Caco-2 (cell line): Measurements from ENCODE around the gene GDAP2. TPM values are rescaled to one million over a fixed set of nuclear protein-coding genes. Genes with fewer than 3 reads are reported as not detected.

ENCODE experiments used
- BruUV-seq: library from RNA; stranded (reverse); fragments of 400-500 nt; replicated peaks from 2 replicates; lab custom pipeline; 2021; lab: Mats Ljungman, UMichigan
- CTCF ChIA-PET: fragments of 300-600 bp; sonication (Branson Sonifier 250); formaldehyde crosslinking; loops from one replicate; lab custom pipeline; 2022; ENCODE audit warnings: antibody characterized with exemption; lab: Charles Lee
- POLR2A ChIA-PET: fragments of 300-600 bp; sonication (Branson Sonifier 250); formaldehyde crosslinking; loops from one replicate; lab custom pipeline; 2022; ENCODE audit warnings: antibody characterized with exemption; lab: Charles Lee
- DNase-seq, 2 experiments: peaks; one replicate each; pipeline versions ENCODE4 v3.0.0 to v3.0.0-alpha.2; 2020 to 2022
- H3K27me3 ChIP-seq: replicated peaks from 2 replicates; pipeline ENCODE4 v1.6.0; 2011; ENCODE audit warnings: low read length; ENCODE audit not compliant: control insufficient read depth, insufficient read depth
- H3K36me3 ChIP-seq: 2 replicates; pipeline ENCODE4 v1.5.1; 2011; ENCODE audit warnings: low read length; ENCODE audit not compliant: control insufficient read depth, insufficient read depth
- H3K4me1 ChIP-seq: fragments of 250-450 bp; sonication (Bioruptor Pico); 2 replicates; pipeline ENCODE4 v1.5.1; 2020; ENCODE audit warnings: mild to moderate bottlenecking
- H3K4me3 ChIP-seq: 2 replicates; pipeline ENCODE4 v1.5.1; 2011; ENCODE audit warnings: low read depth, mild to moderate bottlenecking, control low read depth, low read length
- H3K9me3 ChIP-seq: fragments of 250-450 bp; sonication (Bioruptor Pico); 2 replicates; pipeline ENCODE4 v1.5.1; 2020; ENCODE audit warnings: mild to moderate bottlenecking, moderate library complexity
- H3K27ac Mint-ChIP-seq: one replicate; pipeline ENCODE4 v1.8.0; 2022; ENCODE audit warnings: mixed read lengths; ENCODE audit not compliant: unreplicated experiment
- H3K27me3 Mint-ChIP-seq: one replicate; pipeline ENCODE4 v1.8.0; 2022; ENCODE audit warnings: mixed read lengths; ENCODE audit not compliant: insufficient read depth, unreplicated experiment
- H3K36me3 Mint-ChIP-seq: one replicate; pipeline ENCODE4 v1.8.0; 2022; ENCODE audit warnings: mild to moderate bottlenecking, mixed read lengths; ENCODE audit not compliant: insufficient read depth, unreplicated experiment
- H3K4me1 Mint-ChIP-seq: one replicate; pipeline ENCODE4 v1.8.0; 2022; ENCODE audit warnings: low read depth, mixed read lengths; ENCODE audit not compliant: unreplicated experiment
- H3K4me3 Mint-ChIP-seq: one replicate; pipeline ENCODE4 v1.8.0; 2022; ENCODE audit warnings: mild to moderate bottlenecking, moderate library complexity, mixed read lengths; ENCODE audit not compliant: unreplicated experiment
- H3K9me3 Mint-ChIP-seq: one replicate; pipeline ENCODE4 v1.8.0; 2022; ENCODE audit warnings: mixed read lengths; ENCODE audit not compliant: unreplicated experiment
- intact Hi-C: fragments of 100-400 bp; cut with micrococcal nuclease; formaldehyde crosslinking; loops from one replicate; pipeline ENCODE4 v1.10.0; 2022; ENCODE audit not compliant: unreplicated experiment
- total RNA-seq: library from RNA; stranded (reverse); gene quantifications from 2 replicates; pipeline ENCODE4 v1.2.3, GENCODE V29; 2022
- TF ChIP-seq, protein P1 (sequence below), 2 experiments: fragments of 200-600 bp in 1 of 2; IDR thresholded peaks; 1 replicate in 1 of 2; 2 replicates in 1 of 2; pipeline versions ENCODE4 v1.5.1 to v1.8.0; 2011 to 2022; ENCODE audit warnings: antibody characterized with exemption in 1 of 2, control low read depth in 1 of 2, inconsistent platforms in 1 of 2, low read depth in 1 of 2, low read length in 1 of 2, mild to moderate bottlenecking in 1 of 2, moderate library complexity in 1 of 2; ENCODE audit not compliant: insufficient read depth in 1 of 2, severe bottlenecking in 1 of 2, unreplicated experiment in 1 of 2

The GDAP2 gene
- total RNA-seq, 1 experiment from 2014 or later = 16.4 TPM

DNA sequence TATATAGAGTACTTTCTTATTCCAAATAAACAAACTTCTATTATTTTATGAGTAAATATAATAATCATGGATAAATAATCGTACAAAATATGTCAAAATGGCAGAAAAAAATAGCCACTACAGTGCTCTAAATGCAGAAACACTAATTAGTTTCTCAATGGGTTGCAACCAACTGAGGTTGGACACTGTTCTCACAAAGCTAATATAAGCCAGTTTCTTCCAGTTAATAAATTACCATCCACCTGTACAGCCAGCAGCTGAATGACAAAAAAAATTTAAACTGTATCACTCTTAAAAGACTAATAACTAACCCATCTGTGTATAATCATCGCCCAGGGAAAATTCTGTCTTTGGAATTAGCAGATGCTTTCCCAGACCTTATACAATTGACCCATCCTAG is 36.9 kb downstream of the GDAP2 start:
- Histone ChIP-seq H3K4me1 (no peaks in the 10 kb centered on the region), H3K4me3 (no peak overlapping the region), H3K9me3 (no peaks in the 10 kb centered on the region), H3K36me3 (no peaks in the 10 kb centered on the region), H3K27me3 (no peaks in the 10 kb centered on the region)
- CTCF ChIA-PET = no interaction called here
- POLR2A ChIA-PET = no interaction called here
- H3K4me3 Mint-ChIP-seq = no peak overlapping the region
- no peak for DNase-seq
- TF ChIP-seq, protein P1, sequence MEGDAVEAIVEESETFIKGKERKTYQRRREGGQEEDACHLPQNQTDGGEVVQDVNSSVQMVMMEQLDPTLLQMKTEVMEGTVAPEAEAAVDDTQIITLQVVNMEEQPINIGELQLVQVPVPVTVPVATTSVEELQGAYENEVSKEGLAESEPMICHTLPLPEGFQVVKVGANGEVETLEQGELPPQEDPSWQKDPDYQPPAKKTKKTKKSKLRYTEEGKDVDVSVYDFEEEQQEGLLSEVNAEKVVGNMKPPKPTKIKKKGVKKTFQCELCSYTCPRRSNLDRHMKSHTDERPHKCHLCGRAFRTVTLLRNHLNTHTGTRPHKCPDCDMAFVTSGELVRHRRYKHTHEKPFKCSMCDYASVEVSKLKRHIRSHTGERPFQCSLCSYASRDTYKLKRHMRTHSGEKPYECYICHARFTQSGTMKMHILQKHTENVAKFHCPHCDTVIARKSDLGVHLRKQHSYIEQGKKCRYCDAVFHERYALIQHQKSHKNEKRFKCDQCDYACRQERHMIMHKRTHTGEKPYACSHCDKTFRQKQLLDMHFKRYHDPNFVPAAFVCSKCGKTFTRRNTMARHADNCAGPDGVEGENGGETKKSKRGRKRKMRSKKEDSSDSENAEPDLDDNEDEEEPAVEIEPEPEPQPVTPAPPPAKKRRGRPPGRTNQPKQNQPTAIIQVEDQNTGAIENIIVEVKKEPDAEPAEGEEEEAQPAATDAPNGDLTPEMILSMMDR (IDR thresholded peaks at IDR 0.05; ENCODE audit: insufficient read depth in 1 of 2, low read depth in 1 of 2, low read length in 1 of 2, severe bottlenecking in 1 of 2, unreplicated experiment in 1 of 2) = no peak
- H3K27me3 Mint-ChIP-seq = no peaks in the 10 kb centered on the region
- intact Hi-C loops = loop anchor here (10.0 kb wide), 2 partner anchors 138 to 258 kb away; no protein-coding TSS in a partner anchor
- H3K9me3 Mint-ChIP-seq = no peaks in the 10 kb centered on the region
- H3K4me1 Mint-ChIP-seq = no peaks in the 10 kb centered on the region
- no TSS peak for BruUV-seq
- peaks cover 6% of the 10 kb centered on the region for H3K36me3 Mint-ChIP-seq
- no peak overlapping the region for H3K27ac Mint-ChIP-seq

DNA sequence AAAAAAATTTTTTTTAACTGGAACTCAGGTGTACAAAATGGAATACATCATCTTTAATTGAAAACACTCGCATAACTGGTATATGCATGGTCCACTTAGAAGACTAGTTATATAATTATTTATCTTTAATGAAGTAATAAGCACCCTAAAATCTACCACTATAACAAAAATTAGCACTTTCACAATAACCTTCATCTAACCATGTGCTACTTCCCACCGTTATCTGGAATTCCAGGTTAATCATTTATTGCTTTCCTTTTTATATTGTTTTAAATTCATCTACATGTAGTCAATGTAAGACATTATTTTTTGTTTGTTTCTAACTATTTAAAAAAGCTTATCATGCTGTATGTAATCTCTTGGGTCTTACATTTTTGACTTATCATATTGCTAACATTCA is 39.0 kb downstream of the GDAP2 start:
- Histone ChIP-seq H3K27me3 (no peaks in the 10 kb centered on the region), H3K4me3 (no peak overlapping the region), H3K4me1 (no peaks in the 10 kb centered on the region; the same call in 1 of the 2 replicates), H3K36me3 (no peaks in the 10 kb centered on the region), H3K9me3 (no peaks in the 10 kb centered on the region)
- BruUV-seq = no TSS peak
- CTCF ChIA-PET = no interaction called here
- Mint-ChIP-seq H3K27ac (no peak overlapping the region), H3K27me3 (no peaks in the 10 kb centered on the region), H3K9me3 (no peaks in the 10 kb centered on the region), H3K36me3 (peaks cover 2% of the 10 kb centered on the region), H3K4me1 (no peaks in the 10 kb centered on the region), H3K4me3 (no peak overlapping the region)
- intact Hi-C loops = loop anchor here (10.0 kb wide), 2 partner anchors 136 to 256 kb away; no protein-coding TSS in a partner anchor
- TF ChIP-seq, protein P1 (IDR thresholded peaks at IDR 0.05; ENCODE audit: insufficient read depth in 1 of 2, low read depth in 1 of 2, low read length in 1 of 2, severe bottlenecking in 1 of 2, unreplicated experiment in 1 of 2) = no peak
- POLR2A ChIA-PET = no interaction called here
- no peak for DNase-seq

DNA sequence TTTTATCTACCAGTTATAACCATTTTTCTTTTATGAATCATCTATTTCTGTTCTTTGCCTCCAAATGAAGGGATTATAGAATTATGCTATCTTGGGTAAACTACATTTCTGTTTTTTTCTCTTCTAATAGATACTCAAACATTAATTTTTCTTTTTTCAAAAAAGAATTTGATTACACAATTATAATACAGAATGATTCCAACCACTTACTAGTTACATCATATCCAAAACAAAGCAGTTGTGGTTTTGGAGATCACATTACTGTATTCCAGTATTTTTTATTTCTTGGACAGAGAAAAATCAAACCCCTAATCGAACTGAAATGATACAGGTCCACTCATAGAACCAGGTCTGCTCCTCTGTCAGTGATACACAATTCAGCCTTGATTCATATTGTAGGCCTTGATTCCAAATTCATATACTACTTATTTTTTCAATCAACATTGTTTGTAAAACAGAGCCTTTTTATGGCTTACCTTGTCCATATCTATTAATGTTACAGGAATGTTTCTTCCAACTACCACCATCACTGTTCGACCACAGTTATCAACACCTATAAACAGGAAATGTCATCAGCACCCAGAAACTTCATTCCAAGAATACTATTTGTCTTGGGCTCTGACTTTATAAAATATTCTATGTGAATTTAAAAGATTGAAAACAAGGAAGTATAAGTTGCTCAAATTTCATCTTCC is 43.2 kb downstream of the GDAP2 start:
- intact Hi-C loops = no loop called here
- TF ChIP-seq, protein P1 (IDR thresholded peaks at IDR 0.05; ENCODE audit: insufficient read depth in 1 of 2, low read depth in 1 of 2, low read length in 1 of 2, severe bottlenecking in 1 of 2, unreplicated experiment in 1 of 2) = no peak
- DNase-seq = no peak
- Histone ChIP-seq H3K36me3 (no peaks in the 10 kb centered on the region), H3K9me3 (no peaks in the 10 kb centered on the region), H3K4me3 (no peak overlapping the region), H3K4me1 (peaks cover 4% of the 10 kb centered on the region; the same call in 1 of the 2 replicates), H3K27me3 (no peaks in the 10 kb centered on the region)
- ChIA-PET CTCF (no interaction called here), POLR2A (no interaction called here)
- H3K36me3 Mint-ChIP-seq = no peaks in the 10 kb centered on the region
- no peaks in the 10 kb centered on the region for H3K4me1 Mint-ChIP-seq
- no peak overlapping the region for H3K27ac Mint-ChIP-seq
- BruUV-seq = no TSS peak
- H3K9me3 Mint-ChIP-seq = no peaks in the 10 kb centered on the region
- H3K27me3 Mint-ChIP-seq = no peaks in the 10 kb centered on the region
- no peak overlapping the region for H3K4me3 Mint-ChIP-seq
